ENCODE data around the gene CLCN7.

Gene CLCN7

GRCh38 chr16:1496464-1496863 lies 21.6 kb upstream of the CLCN7 start:
- Mint-ChIP-seq H3K27me3 (no peaks in the 10 kb centered on the region), H3K27ac (no peak overlapping the region), H3K4me3 (no peak overlapping the region), H3K9me3 (no peaks in the 10 kb centered on the region), H3K36me3 (ENCODE audit: low read depth) (peaks cover 86% of the 10 kb centered on the region), H3K4me1 (ENCODE audit: low read depth) (peaks cover 27% of the 10 kb centered on the region)
- intact Hi-C loops (cut with micrococcal nuclease): no loop called here

GRCh38 chr16:1495889-1496262 lies 21.0 kb upstream of the CLCN7 start:
- Mint-ChIP-seq H3K4me3 (no peak overlapping the region), H3K27me3 (no peaks in the 10 kb centered on the region), H3K27ac (no peak overlapping the region), H3K36me3 (ENCODE audit: low read depth) (peaks cover 81% of the 10 kb centered on the region), H3K4me1 (ENCODE audit: low read depth) (peaks cover 27% of the 10 kb centered on the region), H3K9me3 (no peaks in the 10 kb centered on the region)
- intact Hi-C loops (cut with micrococcal nuclease): no loop called here

DNA sequence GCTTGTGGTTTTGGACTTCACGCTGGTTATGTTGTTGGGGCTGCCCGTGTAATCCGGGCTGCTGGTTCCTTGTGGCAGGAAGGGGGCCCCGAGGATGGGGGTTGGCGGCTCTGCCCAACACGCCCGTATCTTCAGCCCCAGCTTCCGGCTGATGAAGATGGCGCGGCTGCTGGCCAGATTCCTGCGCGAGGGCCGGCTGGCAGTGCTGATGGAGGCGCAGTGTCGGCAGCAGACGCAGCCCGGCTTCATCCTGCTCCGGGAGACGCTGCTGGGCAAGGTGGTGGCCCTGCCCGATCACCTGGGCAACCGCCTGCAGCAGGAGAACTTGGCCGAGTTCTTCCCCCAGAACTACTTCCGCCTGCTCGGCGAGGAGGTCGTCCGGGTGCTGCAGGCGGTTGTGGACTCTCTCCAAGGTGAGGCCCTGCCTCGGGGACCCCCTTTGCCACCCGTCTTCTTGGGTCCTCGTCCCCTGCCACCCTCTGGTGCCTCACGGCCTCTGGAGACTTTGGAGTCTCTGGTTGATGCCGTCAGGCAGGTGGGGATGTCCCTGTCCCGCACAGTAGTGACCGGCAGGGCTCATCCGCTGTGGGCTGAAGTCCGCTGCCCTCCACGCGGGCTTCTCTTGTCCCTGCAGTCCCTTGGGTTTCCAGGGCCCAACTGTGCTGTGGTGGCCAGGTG lies 20.5 kb upstream of the CLCN7 start:
- H3K4me1 Mint-ChIP-seq (ENCODE audit: low read depth): peaks cover 27% of the 10 kb centered on the region
- H3K9me3 Mint-ChIP-seq: no peaks in the 10 kb centered on the region
- H3K36me3 Mint-ChIP-seq (ENCODE audit: low read depth): peaks cover 75% of the 10 kb centered on the region
- intact Hi-C loops (cut with micrococcal nuclease): no loop called here
- H3K4me3 Mint-ChIP-seq: no peak overlapping the region
- no peak overlapping the region for H3K27ac Mint-ChIP-seq
- no peaks in the 10 kb centered on the region for H3K27me3 Mint-ChIP-seq

DNA sequence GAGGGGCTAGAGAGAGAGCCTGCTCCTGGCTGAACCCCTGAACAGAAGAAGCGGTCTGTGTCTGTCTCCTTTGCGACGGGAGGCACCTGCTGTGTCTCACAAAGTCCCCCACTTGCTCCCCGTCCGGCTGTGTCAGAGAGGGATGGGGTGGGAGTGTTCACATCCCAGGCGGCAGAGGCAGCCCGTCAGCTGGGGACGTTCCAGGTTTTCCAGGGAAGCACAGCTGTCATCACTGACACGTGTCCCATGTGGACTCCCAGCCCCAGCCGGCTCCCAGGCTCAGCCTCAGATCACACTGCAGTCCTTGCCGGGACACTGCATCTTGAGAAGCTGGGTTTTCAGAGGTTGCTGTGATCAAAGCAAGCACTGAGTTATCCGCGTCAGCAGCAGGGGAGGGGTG lies 19.9 kb upstream of the CLCN7 start:
- H3K9me3 Mint-ChIP-seq: no peaks in the 10 kb centered on the region
- no peaks in the 10 kb centered on the region for H3K27me3 Mint-ChIP-seq
- peak overlapping the region; percentile 91 for H3K4me3 Mint-ChIP-seq
- peak overlapping the region; percentile 98 for H3K27ac Mint-ChIP-seq
- H3K4me1 Mint-ChIP-seq (ENCODE audit: low read depth): peaks cover 27% of the 10 kb centered on the region
- intact Hi-C loops (cut with micrococcal nuclease): no loop called here
- H3K36me3 Mint-ChIP-seq (ENCODE audit: low read depth): peaks cover 69% of the 10 kb centered on the region

GRCh38 chr16:1494129-1494640 lies 19.4 kb upstream of the CLCN7 start:
- Mint-ChIP-seq H3K36me3 (ENCODE audit: low read depth) (peaks cover 64% of the 10 kb centered on the region), H3K4me3 (peak overlapping the region; percentile 91), H3K9me3 (no peaks in the 10 kb centered on the region), H3K27me3 (no peaks in the 10 kb centered on the region), H3K27ac (peak overlapping the region; percentile 98), H3K4me1 (ENCODE audit: low read depth) (peaks cover 27% of the 10 kb centered on the region)
- intact Hi-C loops (cut with micrococcal nuclease): no loop called here

DNA sequence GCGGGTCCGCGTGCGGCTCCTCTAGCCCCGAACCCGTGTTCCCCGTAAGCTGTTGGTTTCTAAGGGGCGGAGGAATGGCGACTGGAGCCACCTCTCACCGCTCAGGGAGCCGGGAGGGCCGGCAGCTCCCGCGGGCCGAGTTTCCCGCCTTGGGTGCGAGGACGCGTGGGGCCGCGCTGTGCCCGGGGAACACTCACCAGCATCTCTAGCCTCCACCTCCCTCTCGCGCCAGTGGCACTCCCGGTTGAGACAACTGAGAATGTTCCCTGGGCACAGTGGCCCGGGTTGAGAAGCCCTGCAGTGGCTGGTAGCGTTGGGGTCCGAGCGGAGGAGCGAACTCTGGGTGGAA lies 18.9 kb upstream of the CLCN7 start:
- H3K4me1 Mint-ChIP-seq (ENCODE audit: low read depth): peaks cover 30% of the 10 kb centered on the region
- H3K9me3 Mint-ChIP-seq: no peaks in the 10 kb centered on the region
- peaks cover 59% of the 10 kb centered on the region for H3K36me3 Mint-ChIP-seq (ENCODE audit: low read depth)
- H3K27ac Mint-ChIP-seq: peak overlapping the region; percentile 98
- intact Hi-C loops (cut with micrococcal nuclease): loop anchor here (2.0 kb wide), 1 partner anchor 19 kb away; the partner anchor contains the start of gene CLCN7
- H3K27me3 Mint-ChIP-seq: no peaks in the 10 kb centered on the region
- H3K4me3 Mint-ChIP-seq: peak overlapping the region; percentile 91

DNA sequence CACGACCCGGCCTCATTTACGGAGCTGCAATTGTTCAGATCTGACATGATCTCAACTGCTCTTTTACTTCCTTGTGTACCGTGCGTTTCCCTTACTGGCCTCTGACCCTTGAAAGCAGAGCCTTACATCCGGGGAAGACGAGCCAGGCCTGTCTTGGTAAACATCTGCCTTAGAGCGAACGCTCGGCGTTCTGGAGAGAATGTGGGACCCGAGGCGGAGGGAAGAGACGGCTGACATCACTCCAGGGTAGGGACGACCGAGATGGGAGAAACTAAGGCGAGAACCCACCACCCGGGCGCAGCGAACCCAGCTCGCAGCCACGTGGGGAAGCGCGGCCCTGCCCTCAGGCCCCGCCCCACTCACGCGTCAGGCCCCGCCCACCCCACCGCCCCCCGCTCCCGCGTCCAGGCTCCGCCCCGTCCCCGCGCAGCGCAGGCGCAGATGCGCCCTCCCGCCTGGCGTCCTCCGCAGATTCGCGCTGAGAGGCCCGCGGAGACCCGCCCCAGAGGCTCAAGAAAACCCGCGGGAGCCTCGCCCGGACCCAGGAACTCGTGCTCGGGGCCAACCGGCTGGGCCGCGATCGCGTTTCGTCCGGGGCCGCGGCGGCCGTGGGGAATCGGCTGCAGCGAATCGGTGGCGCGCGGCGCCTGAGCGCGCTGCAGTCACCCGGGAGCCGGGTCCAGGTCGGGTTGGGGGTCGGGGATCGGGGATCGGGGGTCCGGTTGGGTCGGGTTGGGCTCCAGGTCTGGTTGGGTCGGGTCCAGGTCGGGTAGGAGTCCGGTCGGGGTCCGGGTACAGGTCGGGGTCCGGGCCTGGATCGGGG lies 18.3 kb upstream of the CLCN7 start, which contains the start of gene TELO2:
TSS of gene TELO2 (plus strand) at position 438 of the 823 bp plus-strand sequence. CDS start 922 bp downstream, outside the sequence.
- H3K27ac Mint-ChIP-seq: peak within 1 kb of the TSS; percentile 98
- H3K36me3 Mint-ChIP-seq (ENCODE audit: low read depth): peaks cover 53% of the 10 kb centered on the region
- peaks cover 36% of the 10 kb centered on the region for H3K4me1 Mint-ChIP-seq (ENCODE audit: low read depth)
- peak within 1 kb of the TSS; percentile 91 for H3K4me3 Mint-ChIP-seq
- no peaks in the 10 kb centered on the region for H3K9me3 Mint-ChIP-seq
- intact Hi-C loops (cut with micrococcal nuclease): loop anchor here (2.0 kb wide), 1 partner anchor 18 kb away; the partner anchor contains the start of gene CLCN7
- H3K27me3 Mint-ChIP-seq: no peaks in the 10 kb centered on the region

GRCh38 chr16:1492082-1492922 lies 17.5 kb upstream of the CLCN7 start:
- peaks cover 36% of the 10 kb centered on the region for H3K4me1 Mint-ChIP-seq (ENCODE audit: low read depth)
- no peaks in the 10 kb centered on the region for H3K9me3 Mint-ChIP-seq
- peak overlapping the region; percentile 91 for H3K4me3 Mint-ChIP-seq
- intact Hi-C loops (cut with micrococcal nuclease): loop anchor here (2.0 kb wide), 1 partner anchor 18 kb away; the partner anchor contains the start of gene CLCN7
- peak overlapping the region; percentile 98 for H3K27ac Mint-ChIP-seq
- no peaks in the 10 kb centered on the region for H3K27me3 Mint-ChIP-seq
- H3K36me3 Mint-ChIP-seq (ENCODE audit: low read depth): peaks cover 45% of the 10 kb centered on the region

DNA sequence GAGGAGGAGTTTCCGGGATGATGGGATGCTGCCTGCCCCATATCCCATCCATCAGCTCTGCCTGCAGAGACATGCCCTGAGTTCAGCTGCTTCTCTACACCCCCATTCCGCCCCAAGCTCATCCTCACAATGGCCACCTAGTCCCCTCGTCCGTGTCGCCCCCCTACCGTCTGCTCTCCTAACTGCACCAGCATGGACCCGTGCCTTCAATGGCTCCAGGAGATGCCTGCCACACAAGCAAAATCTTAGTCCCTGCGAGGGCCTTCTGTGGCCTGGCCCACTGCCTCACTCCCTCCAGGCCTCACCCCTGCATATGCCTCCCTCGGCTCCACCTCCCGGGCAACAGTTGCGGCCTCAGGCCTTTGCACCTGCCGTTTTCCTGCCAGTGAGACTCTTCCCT lies 16.5 kb upstream of the CLCN7 start:
- Mint-ChIP-seq H3K4me1 (ENCODE audit: low read depth) (peaks cover 36% of the 10 kb centered on the region), H3K9me3 (no peaks in the 10 kb centered on the region), H3K27ac (peak overlapping the region; percentile 98), H3K36me3 (ENCODE audit: low read depth) (peaks cover 35% of the 10 kb centered on the region), H3K4me3 (no peak overlapping the region), H3K27me3 (no peaks in the 10 kb centered on the region)
- intact Hi-C loops (cut with micrococcal nuclease): no loop called here

- Mint-ChIP-seq H3K27ac (peak overlapping the region; percentile 53), H3K4me1 (ENCODE audit: low read depth) (peaks cover 36% of the 10 kb centered on the region), H3K36me3 (ENCODE audit: low read depth) (peaks cover 13% of the 10 kb centered on the region), H3K4me3 (no peak overlapping the region), H3K27me3 (no peaks in the 10 kb centered on the region), H3K9me3 (no peaks in the 10 kb centered on the region)
- intact Hi-C loops (cut with micrococcal nuclease): no loop called here
Observed at GRCh38 chr16:1489077-1489476, 14.2 kb upstream of the CLCN7 start.

DNA sequence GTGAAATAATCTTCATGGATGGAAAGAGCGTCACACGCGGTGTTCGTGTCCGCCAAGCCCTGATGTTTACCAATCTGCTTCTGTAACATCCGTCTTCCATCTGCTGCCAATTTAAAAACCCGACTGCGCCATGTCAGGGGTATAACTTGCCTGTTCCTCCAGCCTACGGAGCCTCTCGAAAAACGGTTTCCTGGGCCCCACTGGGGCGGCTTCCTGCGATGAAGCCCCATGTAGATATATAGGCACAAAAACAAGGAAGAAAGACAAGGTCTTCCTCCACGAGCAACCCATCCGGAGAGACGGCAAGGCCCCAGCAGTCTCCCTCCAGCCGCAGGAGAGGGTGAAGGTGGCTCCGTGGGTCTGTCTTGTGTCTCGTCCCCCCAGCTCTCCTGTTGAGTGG lies 13.8 kb upstream of the CLCN7 start, which contains the start of gene PTX4:
TSS of gene PTX4 (minus strand) at position 326 of the 400 bp plus-strand sequence. CDS start at position 291, 35 bp downstream.
- Mint-ChIP-seq H3K9me3 (no peaks in the 10 kb centered on the region), H3K27ac (peak within 1 kb of the TSS; percentile 53), H3K36me3 (ENCODE audit: low read depth) (peaks cover 8% of the 10 kb centered on the region), H3K4me3 (no peak within 1 kb of the TSS), H3K4me1 (ENCODE audit: low read depth) (peaks cover 36% of the 10 kb centered on the region), H3K27me3 (no peaks in the 10 kb centered on the region)
- intact Hi-C loops (cut with micrococcal nuclease): no loop called here

DNA sequence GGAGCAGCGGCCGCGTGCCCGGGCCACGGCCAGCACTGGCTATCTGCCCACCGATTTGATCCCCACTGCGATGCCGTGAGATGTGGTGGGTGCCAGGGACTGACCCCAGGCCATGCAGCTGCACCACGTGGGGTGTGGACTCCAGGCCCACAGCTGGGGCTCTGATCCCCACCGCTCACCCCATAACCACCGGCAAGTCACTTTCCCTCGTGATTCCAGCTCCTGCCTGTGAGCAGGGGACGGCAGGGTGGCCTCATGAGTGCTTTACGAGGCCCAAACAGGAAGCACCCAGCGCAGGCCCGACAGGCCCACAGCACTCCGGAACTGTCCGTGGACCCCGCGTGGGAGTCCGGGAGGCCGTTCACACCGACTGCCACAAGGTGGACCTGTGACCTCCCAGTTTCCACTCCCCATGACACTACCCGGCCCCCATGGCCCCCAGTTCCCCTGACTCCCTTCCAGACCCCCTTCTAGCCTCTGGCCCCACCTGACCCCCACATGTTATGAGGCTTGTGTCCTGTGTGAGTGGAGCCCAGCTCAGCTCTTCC lies 13.3 kb upstream of the CLCN7 start:
- Mint-ChIP-seq H3K9me3 (no peaks in the 10 kb centered on the region), H3K27me3 (no peaks in the 10 kb centered on the region), H3K36me3 (ENCODE audit: low read depth) (peaks cover 3% of the 10 kb centered on the region), H3K4me1 (ENCODE audit: low read depth) (peaks cover 41% of the 10 kb centered on the region), H3K4me3 (no peak overlapping the region), H3K27ac (peak overlapping the region; percentile 53)
- intact Hi-C loops (cut with micrococcal nuclease): no loop called here

DNA sequence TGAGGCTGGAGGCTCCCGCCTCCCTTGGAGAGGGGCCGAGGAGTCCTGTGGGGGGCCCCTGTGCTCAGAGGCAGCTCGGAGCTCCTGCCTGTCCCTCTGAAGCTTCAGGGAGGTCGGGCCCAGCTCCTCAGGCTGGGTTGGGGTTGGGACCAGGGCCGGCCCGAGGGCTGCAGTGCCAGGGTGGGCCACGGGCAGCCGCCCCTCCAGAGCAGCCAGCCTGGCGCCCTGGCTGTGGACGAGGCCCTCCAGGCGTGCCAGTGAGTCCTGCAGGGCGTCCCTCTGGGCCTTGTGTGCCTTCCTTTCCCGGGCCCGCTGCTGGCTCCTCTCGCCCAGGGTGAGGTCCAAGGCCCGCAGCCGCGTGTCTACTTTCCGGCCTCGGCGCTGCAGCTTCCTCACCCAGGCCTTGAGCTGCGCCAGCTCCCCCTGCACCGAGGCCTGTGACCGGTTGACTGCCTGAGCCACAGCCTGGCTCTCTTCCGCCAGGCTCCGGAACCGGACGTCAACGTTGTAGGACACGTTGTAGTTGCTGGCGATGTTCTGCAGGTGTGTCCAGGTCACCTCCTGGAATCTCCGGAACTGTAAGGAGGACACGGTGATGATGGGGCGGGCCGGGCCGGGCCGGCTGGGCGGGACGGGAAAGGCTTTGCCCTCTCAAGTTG lies 12.7 kb upstream of the CLCN7 start:
- H3K27ac Mint-ChIP-seq: no peak overlapping the region
- no peaks in the 10 kb centered on the region for H3K27me3 Mint-ChIP-seq
- peaks cover 41% of the 10 kb centered on the region for H3K4me1 Mint-ChIP-seq (ENCODE audit: low read depth)
- no peaks in the 10 kb centered on the region for H3K36me3 Mint-ChIP-seq (ENCODE audit: low read depth)
- H3K9me3 Mint-ChIP-seq: no peaks in the 10 kb centered on the region
- no peak overlapping the region for H3K4me3 Mint-ChIP-seq
- intact Hi-C loops (cut with micrococcal nuclease): no loop called here
